Mammary epithelial cell (primary cell): ENCODE data around the gene KCNJ9.

Experiments used
- CTCF ChIP-seq, 2 donors: IDR thresholded peaks in 1 of 2; conservative IDR thresholded peaks in 1 of 2; 2 replicates each; pipeline ENCODE4 v1.5.1; 2011 to 2012; ENCODE audit warnings: inconsistent platforms in 2 of 2, low read length in 2 of 2, mild to moderate bottlenecking in 2 of 2, control low read depth in 1 of 2, low read depth in 1 of 2; ENCODE audit not compliant: insufficient read depth in 1 of 2; ENCODE audit errors: extremely low read depth in 1 of 2
- EZH2 ChIP-seq: IDR thresholded peaks from 2 replicates; pipeline ENCODE4 v1.6.1; 2012; ENCODE audit warnings: low read length, inconsistent platforms, borderline replicate concordance

- no peak for TF ChIP-seq CTCF (conservative IDR thresholded peaks at IDR 0.05 in 1 of 2, IDR thresholded peaks at IDR 0.05 in 1 of 2; ENCODE audit: extremely low read depth in 1 of 2, insufficient read depth in 1 of 2, low read depth in 1 of 2, low read length in 2 of 2)
- no peak for TF ChIP-seq EZH2
These were observed 46.7 kb downstream of the KCNJ9 start for GRCh38 chr1:160127865-160128523.
